ENCODE data around the gene ENPP7.
A peak's percentile ranks its signal among the peaks of the same experiment; 100 is the strongest.

ENPP7 gene

DNA sequence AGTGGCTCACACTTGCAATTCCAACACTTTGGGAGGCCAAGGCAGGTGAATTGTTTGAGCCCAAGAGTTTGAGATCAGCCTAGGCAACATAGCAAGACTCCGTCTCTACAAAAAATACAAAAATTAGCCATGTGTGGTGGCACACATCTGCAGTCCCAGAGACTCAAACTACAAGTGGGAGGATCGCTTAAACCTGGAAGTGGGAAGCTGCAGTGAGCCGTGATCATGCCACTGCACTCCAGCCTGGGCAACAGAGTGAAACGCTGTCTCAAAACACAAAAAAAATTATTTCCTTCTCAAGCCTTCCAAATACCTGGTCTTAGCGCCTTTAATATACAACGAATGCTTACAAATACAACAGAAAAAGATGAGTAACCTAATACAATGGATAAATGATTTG is 27.5 kb downstream of the ENPP7 start:
- Histone ChIP-seq H3K27me3 (ENCODE audit: insufficient read depth, low read length, poor library complexity) (no peaks in the 10 kb centered on the region), H3K79me2 (ENCODE audit: insufficient read depth, low read length) (no peaks in the 10 kb centered on the region), H3K9me3 (ENCODE audit: insufficient read depth, low read length, severe bottlenecking) (no peaks in the 10 kb centered on the region), H3K4me3 (ENCODE audit: low read depth in 1 of 2, low read length in 2 of 2) (no peak overlapping the region), H3K27ac (ENCODE audit: low read length) (no peak overlapping the region), H4K20me1 (ENCODE audit: insufficient read depth, low read length) (no peaks in the 10 kb centered on the region), H3K9ac (ENCODE audit: low read depth, low read length) (no peak overlapping the region), H3K4me1 (ENCODE audit: insufficient read depth, low read length) (peaks cover 13% of the 10 kb centered on the region), H2AFZ (ENCODE audit: low read depth, low read length) (no peak overlapping the region), H3K36me3 (ENCODE audit: insufficient read depth, low read length) (no peaks in the 10 kb centered on the region), H3K4me2 (ENCODE audit: insufficient read depth, low read length) (no peak overlapping the region)
- DNase-seq (no peak), ATAC-seq (ENCODE audit: insufficient read depth, low read depth) (no peak)
- TF ChIP-seq EZH2 (IDR thresholded peaks at IDR 0.05; ENCODE audit: borderline replicate concordance, low read depth, low read length, severe bottlenecking) = no peak
- TF ChIP-seq, protein P1, sequence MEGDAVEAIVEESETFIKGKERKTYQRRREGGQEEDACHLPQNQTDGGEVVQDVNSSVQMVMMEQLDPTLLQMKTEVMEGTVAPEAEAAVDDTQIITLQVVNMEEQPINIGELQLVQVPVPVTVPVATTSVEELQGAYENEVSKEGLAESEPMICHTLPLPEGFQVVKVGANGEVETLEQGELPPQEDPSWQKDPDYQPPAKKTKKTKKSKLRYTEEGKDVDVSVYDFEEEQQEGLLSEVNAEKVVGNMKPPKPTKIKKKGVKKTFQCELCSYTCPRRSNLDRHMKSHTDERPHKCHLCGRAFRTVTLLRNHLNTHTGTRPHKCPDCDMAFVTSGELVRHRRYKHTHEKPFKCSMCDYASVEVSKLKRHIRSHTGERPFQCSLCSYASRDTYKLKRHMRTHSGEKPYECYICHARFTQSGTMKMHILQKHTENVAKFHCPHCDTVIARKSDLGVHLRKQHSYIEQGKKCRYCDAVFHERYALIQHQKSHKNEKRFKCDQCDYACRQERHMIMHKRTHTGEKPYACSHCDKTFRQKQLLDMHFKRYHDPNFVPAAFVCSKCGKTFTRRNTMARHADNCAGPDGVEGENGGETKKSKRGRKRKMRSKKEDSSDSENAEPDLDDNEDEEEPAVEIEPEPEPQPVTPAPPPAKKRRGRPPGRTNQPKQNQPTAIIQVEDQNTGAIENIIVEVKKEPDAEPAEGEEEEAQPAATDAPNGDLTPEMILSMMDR (IDR thresholded peaks at IDR 0.05; ENCODE audit: borderline replicate concordance, extremely low read depth, low read length, poor library complexity, severe bottlenecking) = no peak

DNA sequence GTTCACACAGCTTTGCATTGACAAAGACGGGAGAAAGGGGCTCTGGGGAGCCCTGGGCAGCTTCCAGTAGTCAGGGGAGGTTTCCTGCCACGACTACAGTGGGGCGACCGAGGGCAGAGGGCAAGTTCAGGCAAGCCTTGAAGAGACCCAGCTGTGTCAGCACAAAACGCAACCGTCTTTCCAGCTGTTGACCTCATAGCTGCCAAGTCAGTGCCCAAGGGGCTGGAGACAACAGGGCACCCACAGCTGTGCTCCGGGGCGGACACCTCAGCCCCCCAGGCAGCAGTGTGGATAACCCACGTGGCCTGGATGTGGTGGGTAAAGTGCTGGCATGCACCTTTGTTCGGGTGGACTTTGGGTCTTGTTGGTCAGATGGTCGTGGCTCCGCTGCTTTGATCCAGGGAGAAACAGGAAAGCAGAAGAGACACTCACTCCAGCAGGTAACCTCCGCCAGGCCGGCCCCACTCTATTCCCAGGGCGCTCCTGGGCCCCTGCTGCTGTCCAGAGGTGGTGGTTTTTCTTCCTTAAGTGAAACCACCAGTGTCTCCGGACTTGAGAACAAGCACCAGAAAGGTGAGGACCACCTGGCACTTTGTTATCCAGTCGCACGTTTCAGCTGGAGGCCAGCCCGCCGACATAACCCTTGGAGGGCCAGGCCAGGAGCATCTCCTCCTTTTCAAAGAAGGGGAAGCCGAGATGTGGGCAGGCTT is 29.6 kb downstream of the ENPP7 start:
- TF ChIP-seq, protein P1 (IDR thresholded peaks at IDR 0.05; ENCODE audit: borderline replicate concordance, extremely low read depth, low read length, poor library complexity, severe bottlenecking) = no peak
- TF ChIP-seq EZH2 (IDR thresholded peaks at IDR 0.05; ENCODE audit: borderline replicate concordance, low read depth, low read length, severe bottlenecking) = no peak
- ATAC-seq (ENCODE audit: insufficient read depth, low read depth) = peak; percentile 89
- H3K4me2 ChIP-seq (ENCODE audit: insufficient read depth, low read length) = no peak overlapping the region
- no peaks in the 10 kb centered on the region for H3K9me3 ChIP-seq (ENCODE audit: insufficient read depth, low read length, severe bottlenecking)
- no peaks in the 10 kb centered on the region for H4K20me1 ChIP-seq (ENCODE audit: insufficient read depth, low read length)
- H3K4me3 ChIP-seq (ENCODE audit: low read depth in 1 of 2, low read length in 2 of 2) = no peak overlapping the region
- H3K36me3 ChIP-seq (ENCODE audit: insufficient read depth, low read length) = no peaks in the 10 kb centered on the region
- H2AFZ ChIP-seq (ENCODE audit: low read depth, low read length) = no peak overlapping the region; the same call in 1 of the 2 replicates
- peak; percentile 70 for DNase-seq
- no peaks in the 10 kb centered on the region for H3K79me2 ChIP-seq (ENCODE audit: insufficient read depth, low read length)
- peaks cover 13% of the 10 kb centered on the region for H3K4me1 ChIP-seq (ENCODE audit: insufficient read depth, low read length)
- H3K27me3 ChIP-seq (ENCODE audit: insufficient read depth, low read length, poor library complexity) = no peaks in the 10 kb centered on the region
- no peak overlapping the region for H3K9ac ChIP-seq (ENCODE audit: low read depth, low read length)
- H3K27ac ChIP-seq (ENCODE audit: low read length) = peak overlapping the region; percentile 66; the same call in 1 of the 2 replicates

- DNase-seq (no peak), ATAC-seq (ENCODE audit: insufficient read depth, low read depth) (no peak)
- Histone ChIP-seq H3K36me3 (ENCODE audit: insufficient read depth, low read length) (no peaks in the 10 kb centered on the region), H3K4me2 (ENCODE audit: insufficient read depth, low read length) (no peak overlapping the region), H3K9me3 (ENCODE audit: insufficient read depth, low read length, severe bottlenecking) (no peaks in the 10 kb centered on the region), H3K4me1 (ENCODE audit: insufficient read depth, low read length) (peaks cover 13% of the 10 kb centered on the region), H2AFZ (ENCODE audit: low read depth, low read length) (no peak overlapping the region), H3K27me3 (ENCODE audit: insufficient read depth, low read length, poor library complexity) (no peaks in the 10 kb centered on the region), H3K79me2 (ENCODE audit: insufficient read depth, low read length) (no peaks in the 10 kb centered on the region), H4K20me1 (ENCODE audit: insufficient read depth, low read length) (no peaks in the 10 kb centered on the region), H3K27ac (ENCODE audit: low read length) (no peak overlapping the region), H3K4me3 (ENCODE audit: low read depth in 1 of 2, low read length in 2 of 2) (no peak overlapping the region), H3K9ac (ENCODE audit: low read depth, low read length) (no peak overlapping the region)
- TF ChIP-seq EZH2 (IDR thresholded peaks at IDR 0.05; ENCODE audit: borderline replicate concordance, low read depth, low read length, severe bottlenecking) = no peak
- TF ChIP-seq, protein P1 (IDR thresholded peaks at IDR 0.05; ENCODE audit: borderline replicate concordance, extremely low read depth, low read length, poor library complexity, severe bottlenecking) = no peak
Observed at GRCh38 chr17:79761894-79762589, 31.3 kb downstream of the ENPP7 start.
